Activated T-helper 1 cell treated with anti-CD3 and anti-CD28 coated beads, Interleukin-12 subunit alpha, Interleukin-12 subunit beta, Interleukin-2, Interleukin-4 antibody, amounts not matched to agents 30 ng/mL and 10 ng/mL and 1 ng/mL, durations not matched to agents 14 hours and 24 hours and 36 hours (primary cell): ENCODE results near the gene IQCN. TPM values are rescaled to one million over a fixed set of nuclear protein-coding genes. Genes with fewer than 3 reads are reported as not detected.

Experiments
- DNase-seq: peaks from one replicate; pipeline ENCODE4 v3.0.0; 2021; ENCODE audit warnings: low spot score
- H3K27ac Mint-ChIP-seq: one replicate; pipeline ENCODE4 v1.8.0; 2021; ENCODE audit warnings: mild to moderate bottlenecking, mixed read lengths
- H3K27me3 Mint-ChIP-seq: one replicate; pipeline ENCODE4 v1.8.0; 2022; ENCODE audit warnings: mild to moderate bottlenecking, moderate library complexity, mixed read lengths; ENCODE audit not compliant: insufficient read depth
- H3K36me3 Mint-ChIP-seq: one replicate; pipeline ENCODE4 v1.8.0; 2021; ENCODE audit warnings: low read depth, mixed read lengths
- H3K4me1 Mint-ChIP-seq: one replicate; pipeline ENCODE4 v1.8.0; 2021; ENCODE audit warnings: low read depth, mixed read lengths
- H3K4me3 Mint-ChIP-seq: one replicate; pipeline ENCODE4 v1.8.0; 2021; ENCODE audit warnings: mild to moderate bottlenecking, moderate library complexity, mixed read lengths
- H3K9me3 Mint-ChIP-seq: one replicate; pipeline ENCODE4 v1.8.0; 2021; ENCODE audit warnings: mixed read lengths
- intact Hi-C: fragments of 100-400 bp; cut with micrococcal nuclease; formaldehyde crosslinking; loops from one replicate; pipeline ENCODE4 v1.15.1; 2024
- total RNA-seq: library from RNA; stranded (reverse); gene quantifications from 2 replicates; pipeline ENCODE4 v1.2.3, GENCODE V29; 2022

Gene IQCN
- total RNA-seq, 1 donor from 2014 or later = 2.8 TPM

- Mint-ChIP-seq H3K4me3 (peak overlapping the region; percentile 98), H3K4me1 (peaks cover 33% of the 10 kb centered on the region), H3K27ac (peak overlapping the region; percentile 96), H3K36me3 (peaks cover 27% of the 10 kb centered on the region), H3K27me3 (no peaks in the 10 kb centered on the region), H3K9me3 (no peaks in the 10 kb centered on the region)
- DNase-seq = peak; percentile 89
- intact Hi-C loops = loop anchor here (1.0 to 5.0 kb wide), 8 partner anchors 13 to 638 kb away; partner anchors contain the start of genes COPE, DDX49, LSM4 and MPV17L2
Measured at GRCh38 chr19:18279516-18280246, 5.4 kb upstream of the IQCN start.

GRCh38 chr19:18279266-18279515 is 4.9 kb upstream of the IQCN start:
- Mint-ChIP-seq H3K9me3 (no peaks in the 10 kb centered on the region), H3K27ac (peak overlapping the region; percentile 96), H3K4me3 (peak overlapping the region; percentile 98), H3K27me3 (no peaks in the 10 kb centered on the region), H3K4me1 (peaks cover 28% of the 10 kb centered on the region), H3K36me3 (peaks cover 31% of the 10 kb centered on the region)
- intact Hi-C loops = loop anchor here (1.0 to 5.0 kb wide), 6 partner anchors 14 to 138 kb away; partner anchors contain the start of genes LSM4, RAB3A and SSBP4
- DNase-seq = no peak

GRCh38 chr19:18278521-18279265 is 4.4 kb upstream of the IQCN start:
- intact Hi-C loops = loop anchor here (1.0 to 5.0 kb wide), 6 partner anchors 14 to 139 kb away; partner anchors contain the start of genes LSM4, RAB3A and SSBP4
- Mint-ChIP-seq H3K36me3 (peaks cover 31% of the 10 kb centered on the region), H3K4me1 (peaks cover 28% of the 10 kb centered on the region), H3K9me3 (no peaks in the 10 kb centered on the region), H3K27me3 (no peaks in the 10 kb centered on the region), H3K27ac (peak overlapping the region; percentile 96), H3K4me3 (peak overlapping the region; percentile 98)
- DNase-seq = peak; percentile 41

- H3K27ac Mint-ChIP-seq = no peak overlapping the region
Measured at GRCh38 chr19:18274781-18275356, 617 bp upstream of the IQCN start.

GRCh38 chr19:18273561-18274218 is 562 bp downstream of the IQCN start:
- Mint-ChIP-seq H3K4me1 (peaks cover 3% of the 10 kb centered on the region), H3K27ac (no peak overlapping the region), H3K4me3 (no peak overlapping the region), H3K9me3 (no peaks in the 10 kb centered on the region), H3K27me3 (no peaks in the 10 kb centered on the region), H3K36me3 (peaks cover 16% of the 10 kb centered on the region)
- intact Hi-C loops = no loop called here
- DNase-seq = no peak

More at GRCh38 chr19:18274781-18275356, 617 bp upstream of the IQCN start:
- H3K27me3 Mint-ChIP-seq = no peaks in the 10 kb centered on the region
- H3K4me1 Mint-ChIP-seq = peaks cover 11% of the 10 kb centered on the region
- DNase-seq = no peak
- intact Hi-C loops = loop anchor here (5.0 kb wide), 1 partner anchor 142 kb away; the partner anchor contains the start of gene SSBP4
- H3K4me3 Mint-ChIP-seq = no peak overlapping the region
- no peaks in the 10 kb centered on the region for H3K9me3 Mint-ChIP-seq
- peaks cover 27% of the 10 kb centered on the region for H3K36me3 Mint-ChIP-seq

GRCh38 chr19:18271433-18271841 is 2.8 kb downstream of the IQCN start:
- Mint-ChIP-seq H3K4me1 (no peaks in the 10 kb centered on the region), H3K27ac (no peak overlapping the region), H3K4me3 (no peak overlapping the region), H3K36me3 (peaks cover 7% of the 10 kb centered on the region), H3K27me3 (no peaks in the 10 kb centered on the region), H3K9me3 (no peaks in the 10 kb centered on the region)
- intact Hi-C loops = no loop called here
- no peak for DNase-seq

- Mint-ChIP-seq H3K4me1 (peaks cover 4% of the 10 kb centered on the region), H3K9me3 (no peaks in the 10 kb centered on the region), H3K27me3 (no peaks in the 10 kb centered on the region), H3K27ac (no peak overlapping the region), H3K4me3 (no peak overlapping the region), H3K36me3 (peaks cover 9% of the 10 kb centered on the region)
- DNase-seq = no peak
- intact Hi-C loops = no loop called here
Measured at GRCh38 chr19:18270326-18270725, 3.9 kb downstream of the IQCN start.

- Mint-ChIP-seq H3K4me3 (no peak overlapping the region), H3K4me1 (peaks cover 4% of the 10 kb centered on the region), H3K36me3 (peaks cover 5% of the 10 kb centered on the region), H3K27ac (no peak overlapping the region), H3K27me3 (no peaks in the 10 kb centered on the region), H3K9me3 (no peaks in the 10 kb centered on the region)
- intact Hi-C loops = no loop called here
- no peak for DNase-seq
Measured at GRCh38 chr19:18269070-18269723, 5.1 kb downstream of the IQCN start.

- H3K36me3 Mint-ChIP-seq = peaks cover 5% of the 10 kb centered on the region
- intact Hi-C loops = no loop called here
- no peaks in the 10 kb centered on the region for H3K9me3 Mint-ChIP-seq
- H3K4me1 Mint-ChIP-seq = peaks cover 4% of the 10 kb centered on the region
- no peak overlapping the region for H3K4me3 Mint-ChIP-seq
- DNase-seq = no peak
- H3K27me3 Mint-ChIP-seq = no peaks in the 10 kb centered on the region
- H3K27ac Mint-ChIP-seq = no peak overlapping the region
Measured at GRCh38 chr19:18266771-18267686, 7.2 kb downstream of the IQCN start.

GRCh38 chr19:18265582-18265981 is 8.7 kb downstream of the IQCN start:
- H3K9me3 Mint-ChIP-seq = no peaks in the 10 kb centered on the region
- H3K27ac Mint-ChIP-seq = no peak overlapping the region
- H3K4me1 Mint-ChIP-seq = peaks cover 4% of the 10 kb centered on the region
- H3K27me3 Mint-ChIP-seq = no peaks in the 10 kb centered on the region
- no peak for DNase-seq
- H3K36me3 Mint-ChIP-seq = peaks cover 5% of the 10 kb centered on the region
- intact Hi-C loops = no loop called here
- H3K4me3 Mint-ChIP-seq = no peak overlapping the region

GRCh38 chr19:18264971-18265540 is 9.2 kb downstream of the IQCN start:
- no peak for DNase-seq
- Mint-ChIP-seq H3K27ac (no peak overlapping the region), H3K4me1 (peaks cover 4% of the 10 kb centered on the region)

More at GRCh38 chr19:18264971-18265540, 9.2 kb downstream of the IQCN start:
- Mint-ChIP-seq H3K4me3 (no peak overlapping the region), H3K9me3 (no peaks in the 10 kb centered on the region), H3K36me3 (peaks cover 5% of the 10 kb centered on the region), H3K27me3 (no peaks in the 10 kb centered on the region)
- intact Hi-C loops = no loop called here
